ENCODE data around the gene PAAF1.
"Not testable (repeated sequence)": the region's sequence is repeated elsewhere in the genome, so short reads cannot be mapped to it uniquely, and the experiment has no call there.

PAAF1 gene

GRCh38 chr11:73883856-73884255 is 7.1 kb downstream of the PAAF1 start:
- no peak for DNase-seq (ENCODE audit: low spot score)

GRCh38 chr11:73888244-73888643 is 11.4 kb downstream of the PAAF1 start:
- DNase-seq (ENCODE audit: low spot score): no peak

GRCh38 chr11:73889019-73889418 is 12.2 kb downstream of the PAAF1 start:
- no peak for DNase-seq (ENCODE audit: low spot score)

GRCh38 chr11:73889536-73889935 is 12.7 kb downstream of the PAAF1 start:
- no peak for DNase-seq (ENCODE audit: low spot score)

GRCh38 chr11:73893041-73893440 is 16.2 kb downstream of the PAAF1 start:
- DNase-seq (ENCODE audit: low spot score): no peak

- peak; percentile 41 for DNase-seq (ENCODE audit: low spot score)
Observed at GRCh38 chr11:73894725-73895335, 18.0 kb downstream of the PAAF1 start.

GRCh38 chr11:73902303-73902702 is 25.5 kb downstream of the PAAF1 start:
- no peak for DNase-seq (ENCODE audit: low spot score)

- peak; percentile 55 for DNase-seq (ENCODE audit: low spot score)
Observed at GRCh38 chr11:73907191-73907590, 30.4 kb downstream of the PAAF1 start.

- no peak for DNase-seq (ENCODE audit: low spot score)
Observed at GRCh38 chr11:73912026-73912425, 35.2 kb downstream of the PAAF1 start.

- DNase-seq (ENCODE audit: low spot score): no peak
Observed at GRCh38 chr11:73913472-73913871, 36.7 kb downstream of the PAAF1 start.

GRCh38 chr11:73914284-73914683 is 37.5 kb downstream of the PAAF1 start:
- DNase-seq (ENCODE audit: low spot score): no peak

- DNase-seq (ENCODE audit: low spot score): no peak
Observed at GRCh38 chr11:73916435-73916834, 39.6 kb downstream of the PAAF1 start.

- no peak for DNase-seq (ENCODE audit: low spot score)
Observed at GRCh38 chr11:73921180-73921579, 44.4 kb downstream of the PAAF1 start.

- DNase-seq (ENCODE audit: low spot score): no peak
Observed at GRCh38 chr11:73929388-73929787, 52.6 kb downstream of the PAAF1 start.

GRCh38 chr11:73931039-73931645 is 54.3 kb downstream of the PAAF1 start:
- peak; percentile 61 for DNase-seq (ENCODE audit: low spot score)

- no peak for DNase-seq (ENCODE audit: low spot score)
Observed at GRCh38 chr11:73931951-73932350, 55.2 kb downstream of the PAAF1 start.

- no peak for DNase-seq (ENCODE audit: low spot score)
Observed at GRCh38 chr11:73932781-73933180, 56.0 kb downstream of the PAAF1 start.

GRCh38 chr11:73936047-73936446 is 59.2 kb downstream of the PAAF1 start:
- DNase-seq (ENCODE audit: low spot score): not testable (repeated sequence)

GRCh38 chr11:73939096-73939495 is 62.3 kb downstream of the PAAF1 start:
- DNase-seq (ENCODE audit: low spot score): no peak

- no peak for DNase-seq (ENCODE audit: low spot score)
Observed at GRCh38 chr11:73940801-73941570, 64.2 kb downstream of the PAAF1 start.

GRCh38 chr11:73942010-73942409 is 65.2 kb downstream of the PAAF1 start:
- DNase-seq (ENCODE audit: low spot score): no peak

- DNase-seq (ENCODE audit: low spot score): no peak
Observed at GRCh38 chr11:73944085-73944484, 67.3 kb downstream of the PAAF1 start.

GRCh38 chr11:73944901-73945300 is 68.1 kb downstream of the PAAF1 start:
- DNase-seq (ENCODE audit: low spot score): no peak

Measured in hepatic stellate cell (primary cell).